GM12873 (cell line): ENCODE results near the gene AP1S2.

Experiments used
- TF ChIP-seq, protein P1 (sequence below): IDR thresholded peaks from 2 replicates; pipeline ENCODE4 v1.5.1; 2012; ENCODE audit warnings: low read depth, mild to moderate bottlenecking, moderate library complexity, low read length, control low read depth; ENCODE audit not compliant: insufficient read depth; ENCODE audit errors: missing control alignments

The AP1S2 gene

DNA sequence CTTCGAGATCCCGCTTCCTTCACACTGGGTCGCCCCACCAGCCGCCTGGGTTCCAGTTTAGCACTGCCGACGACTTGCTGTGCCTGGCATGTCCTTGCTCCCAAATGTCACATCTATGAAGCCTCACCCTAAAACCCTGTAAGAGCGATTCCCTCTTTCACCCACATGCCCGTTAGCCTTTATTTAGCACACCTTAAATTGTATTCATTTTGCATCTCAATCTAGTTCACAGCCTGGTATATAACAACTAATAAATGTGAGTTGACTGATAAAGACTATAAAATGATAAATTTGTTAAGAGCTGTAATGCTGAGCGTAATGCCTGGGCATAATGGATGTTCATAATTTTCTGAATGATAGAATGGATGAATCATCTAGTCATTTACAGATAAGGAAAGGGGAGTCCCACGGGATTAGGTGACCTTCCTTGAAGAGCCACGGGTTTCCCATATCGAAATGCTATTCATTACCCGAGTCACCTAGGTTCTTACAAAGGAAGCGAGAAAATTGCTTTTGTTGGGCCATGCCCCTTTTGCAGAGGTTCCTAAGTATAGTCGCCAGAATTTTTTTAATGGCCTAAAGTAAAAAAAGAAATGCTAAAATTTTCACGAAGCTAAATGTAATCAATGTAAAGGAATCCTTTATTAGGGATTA, 1.1 kb upstream of the AP1S2 start:
- TF ChIP-seq, protein P1, sequence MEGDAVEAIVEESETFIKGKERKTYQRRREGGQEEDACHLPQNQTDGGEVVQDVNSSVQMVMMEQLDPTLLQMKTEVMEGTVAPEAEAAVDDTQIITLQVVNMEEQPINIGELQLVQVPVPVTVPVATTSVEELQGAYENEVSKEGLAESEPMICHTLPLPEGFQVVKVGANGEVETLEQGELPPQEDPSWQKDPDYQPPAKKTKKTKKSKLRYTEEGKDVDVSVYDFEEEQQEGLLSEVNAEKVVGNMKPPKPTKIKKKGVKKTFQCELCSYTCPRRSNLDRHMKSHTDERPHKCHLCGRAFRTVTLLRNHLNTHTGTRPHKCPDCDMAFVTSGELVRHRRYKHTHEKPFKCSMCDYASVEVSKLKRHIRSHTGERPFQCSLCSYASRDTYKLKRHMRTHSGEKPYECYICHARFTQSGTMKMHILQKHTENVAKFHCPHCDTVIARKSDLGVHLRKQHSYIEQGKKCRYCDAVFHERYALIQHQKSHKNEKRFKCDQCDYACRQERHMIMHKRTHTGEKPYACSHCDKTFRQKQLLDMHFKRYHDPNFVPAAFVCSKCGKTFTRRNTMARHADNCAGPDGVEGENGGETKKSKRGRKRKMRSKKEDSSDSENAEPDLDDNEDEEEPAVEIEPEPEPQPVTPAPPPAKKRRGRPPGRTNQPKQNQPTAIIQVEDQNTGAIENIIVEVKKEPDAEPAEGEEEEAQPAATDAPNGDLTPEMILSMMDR = no peak

GRCh38 chrX:15854080-15854655, 445 bp downstream of the AP1S2 start:
- TF ChIP-seq, protein P1 = peak; percentile 44

GRCh38 chrX:15853586-15854079, 980 bp downstream of the AP1S2 start:
- TF ChIP-seq, protein P1 = no peak

GRCh38 chrX:15849555-15849954, 5.1 kb downstream of the AP1S2 start:
- TF ChIP-seq, protein P1 = no peak

DNA sequence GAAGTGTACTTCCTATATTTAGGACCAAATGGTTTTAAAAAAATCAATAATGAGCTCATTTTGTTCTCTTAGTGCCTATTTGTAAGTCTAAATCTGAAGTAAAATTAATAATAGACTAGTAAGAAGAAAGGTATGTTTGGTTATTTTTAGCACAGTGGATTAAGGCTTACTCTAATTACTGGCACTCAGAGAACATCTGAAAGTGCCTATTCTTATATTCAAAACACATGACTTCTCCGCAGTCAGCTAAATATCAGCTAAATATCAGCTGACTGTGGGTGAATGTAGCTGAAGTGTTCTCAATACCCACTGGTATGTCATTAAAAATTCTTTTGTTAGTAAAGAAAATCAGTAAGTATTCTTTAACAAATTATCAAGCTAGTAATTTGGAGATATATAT, 6.0 kb downstream of the AP1S2 start:
- TF ChIP-seq, protein P1 = no peak

GRCh38 chrX:15843960-15844359, 10.7 kb downstream of the AP1S2 start:
- TF ChIP-seq, protein P1 = no peak

- TF ChIP-seq, protein P1 = no peak
These were observed 12.6 kb downstream of the AP1S2 start for GRCh38 chrX:15841853-15842516.
